Peyer's patch (tissue), 4 donors: ENCODE results near the gene PIWIL4. TPM values are rescaled to one million over a fixed set of nuclear protein-coding genes. Genes with fewer than 3 reads are reported as not detected.
A peak's percentile ranks its signal among the peaks of the same experiment; 100 is the strongest.

Experiments used
- DNase-seq, 3 donors: peaks; one replicate each; pipeline ENCODE4 v3.0.0-alpha.2; 2017 to 2019
- H3K27ac ChIP-seq, 4 donors: fragments of 200-600 bp; sonication (generic); one replicate each; pipeline ENCODE4 v1.5.1; 2016 to 2019
- H3K27me3 ChIP-seq, 2 donors: fragments of 200-600 bp; sonication (generic); one replicate each; pipeline ENCODE4 v1.5.1; 2019
- H3K36me3 ChIP-seq, 3 donors: fragments of 200-600 bp; sonication (generic); one replicate each; pipeline ENCODE4 v1.5.1; 2016 to 2019
- H3K4me1 ChIP-seq, 4 donors: fragments of 200-600 bp; sonication (generic); one replicate each; pipeline ENCODE4 v1.5.1; 2016 to 2019
- H3K4me3 ChIP-seq, 4 donors: fragments of 200-600 bp; sonication (generic); 1 replicate in 3 of 4; 2 replicates in 1 of 4; pipeline ENCODE4 v1.5.1; 2016 to 2019; ENCODE audit warnings: mild to moderate bottlenecking in 1 of 4
- H3K9me3 ChIP-seq, 4 donors: fragments of 200-600 bp; sonication (generic); one replicate each; pipeline ENCODE4 v1.5.1; 2016 to 2019; ENCODE audit warnings: mild to moderate bottlenecking in 1 of 4
- CTCF ChIP-seq, 6 experiments: fragments of 450-650 bp in 4 of 6; fragments of 200-600 bp in 2 of 6; sonication (generic) in 1 of 6; IDR thresholded peaks; one replicate each; pipeline ENCODE4 v1.5.1; 2017 to 2019; ENCODE audit warnings: antibody characterized with exemption in 6 of 6, mild to moderate bottlenecking in 3 of 6, moderate library complexity in 1 of 6
- POLR2A ChIP-seq, 2 donors: fragments of 450-650 bp; IDR thresholded peaks; one replicate each; pipeline ENCODE4 v1.5.1; 2017; ENCODE audit warnings: antibody characterized with exemption in 2 of 2, mild to moderate bottlenecking in 2 of 2, moderate library complexity in 2 of 2
- total RNA-seq, 4 donors: library from RNA; depleted of rRNA; stranded (reverse); fragments of >200 nt; gene quantifications; one replicate each; pipeline ENCODE4 v1.1.0, GENCODE V29; 2016

The PIWIL4 gene
- 10 to 100 TPM in 3 of 4 donors, 1 to 10 TPM in 1; 5.0 to 20.4 (median 14.5) TPM for total RNA-seq

- H3K4me1 ChIP-seq = peaks cover 0 to 7% (median 0%) of the 10 kb centered on the region in 4 donors
- no peaks in the 10 kb centered on the region for H3K36me3 ChIP-seq
- H3K4me3 ChIP-seq = no peak within 1 kb of the TSS
- H3K9me3 ChIP-seq = no peaks in the 10 kb centered on the region
- TF ChIP-seq POLR2A (IDR thresholded peaks at IDR 0.05) (no peak), CTCF (IDR thresholded peaks at IDR 0.05) (no peak)
- H3K27ac ChIP-seq = no peak within 1 kb of the TSS
- H3K27me3 ChIP-seq = no peaks in the 10 kb centered on the region
- DNase-seq = no peak
These were observed at the start of gene PIWIL4 for GRCh38 chr11:94567181-94567670. TSS of gene PIWIL4 (plus strand) at chr11:94567368. CDS start at chr11:94567519, 151 bp downstream.

DNA sequence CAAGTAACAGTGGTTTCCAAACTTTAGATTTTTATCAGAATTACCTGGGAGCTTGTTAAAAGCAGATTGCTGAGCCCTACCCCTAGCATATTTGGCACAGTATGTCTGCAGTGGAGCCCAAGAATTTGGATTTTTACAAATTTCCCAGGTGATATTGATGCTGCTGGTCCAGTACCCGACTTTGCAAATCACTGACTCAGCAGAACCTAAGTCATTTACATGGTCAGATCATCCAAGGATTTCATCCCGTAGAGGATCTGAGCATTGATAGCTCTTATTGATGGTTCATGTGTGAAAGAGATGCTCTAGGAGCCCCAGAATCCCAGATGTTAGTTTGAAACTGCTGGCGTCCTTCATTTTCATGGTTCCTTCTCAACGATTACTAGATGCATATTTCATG, 48.9 kb upstream of the PIWIL4 start:
- H3K4me3 ChIP-seq = no peak overlapping the region
- TF ChIP-seq CTCF (IDR thresholded peaks at IDR 0.05) (no peak), POLR2A (IDR thresholded peaks at IDR 0.05) (no peak)
- DNase-seq = no peak
- no peak overlapping the region for H3K27ac ChIP-seq
- no peaks in the 10 kb centered on the region for H3K36me3 ChIP-seq
- peaks cover 0 to 3% (median 0%) of the 10 kb centered on the region in 4 donors for H3K4me1 ChIP-seq
- no peaks in the 10 kb centered on the region for H3K27me3 ChIP-seq
- H3K9me3 ChIP-seq = no peaks in the 10 kb centered on the region

DNA sequence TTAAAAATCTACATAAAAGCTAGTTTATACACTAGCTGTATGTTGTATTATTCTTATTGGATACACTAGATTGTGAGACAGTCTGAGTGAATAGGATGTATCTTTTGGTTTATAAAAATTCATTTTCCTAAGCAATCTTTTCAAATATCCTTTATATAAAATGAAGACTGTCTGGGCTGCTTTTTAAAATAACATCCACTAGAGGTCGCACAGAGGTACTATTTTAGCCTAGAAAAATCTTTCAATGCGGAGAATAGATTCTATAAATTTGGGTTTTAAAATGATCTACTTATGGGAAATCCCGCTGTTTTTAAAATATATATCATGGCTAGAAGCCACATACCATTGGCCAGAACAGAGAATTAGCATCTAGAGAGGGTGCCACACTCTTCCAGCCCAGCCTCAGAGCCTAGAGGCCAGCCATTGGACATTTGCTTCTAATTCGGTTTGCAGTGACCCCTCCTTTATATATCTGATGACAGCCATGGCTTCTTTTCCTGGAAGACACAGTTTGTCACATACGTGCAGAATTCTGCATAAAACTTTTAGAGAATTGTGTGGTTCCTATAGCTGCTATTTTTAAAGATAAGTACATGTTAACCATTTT, 47.6 kb upstream of the PIWIL4 start:
- no peaks in the 10 kb centered on the region for H3K36me3 ChIP-seq
- no peak for DNase-seq
- H3K27me3 ChIP-seq = no peaks in the 10 kb centered on the region
- no peak overlapping the region for H3K4me3 ChIP-seq
- no peaks in the 10 kb centered on the region for H3K4me1 ChIP-seq
- H3K27ac ChIP-seq = no peak overlapping the region
- TF ChIP-seq POLR2A (IDR thresholded peaks at IDR 0.05) (no peak), CTCF (IDR thresholded peaks at IDR 0.05) (peak; percentile 48 to 75 (median 69))
- no peaks in the 10 kb centered on the region for H3K9me3 ChIP-seq

- TF ChIP-seq POLR2A (IDR thresholded peaks at IDR 0.05) = no peak
- peak in 4 of 6 experiments; percentile 20 to 69 (median 65) for TF ChIP-seq CTCF (IDR thresholded peaks at IDR 0.05)
- Histone ChIP-seq H3K9me3 (no peaks in the 10 kb centered on the region), H3K27ac (no peak overlapping the region), H3K4me3 (no peak overlapping the region), H3K36me3 (no peaks in the 10 kb centered on the region), H3K27me3 (no peaks in the 10 kb centered on the region), H3K4me1 (peaks cover 0 to 7% (median 0%) of the 10 kb centered on the region in 4 donors)
- no peak for DNase-seq
These were observed 45.5 kb upstream of the PIWIL4 start for GRCh38 chr11:94521684-94522083.

GRCh38 chr11:94524341-94524740, 42.8 kb upstream of the PIWIL4 start:
- DNase-seq = no peak
- Histone ChIP-seq H3K4me1 (peaks cover 0 to 7% (median 0%) of the 10 kb centered on the region in 4 donors), H3K27me3 (no peaks in the 10 kb centered on the region), H3K36me3 (no peaks in the 10 kb centered on the region), H3K27ac (no peak overlapping the region), H3K9me3 (no peaks in the 10 kb centered on the region), H3K4me3 (no peak overlapping the region)
- TF ChIP-seq CTCF (IDR thresholded peaks at IDR 0.05) (no peak), POLR2A (IDR thresholded peaks at IDR 0.05) (no peak)
